BE2C (cell line): ENCODE measurements around the gene HIVEP3.

Experiments used
- DNase-seq: peaks from one replicate; pipeline ENCODE4 v3.0.0-alpha.2; 2020
- H3K27me3 ChIP-seq: fragments of 250-450 bp; sonication (Bioruptor Pico); 2 replicates; pipeline ENCODE4 v1.5.1; 2020; ENCODE audit warnings: mild to moderate bottlenecking
- H3K36me3 ChIP-seq: fragments of 250-450 bp; sonication (Bioruptor Pico); 2 replicates; pipeline ENCODE4 v1.5.1; 2020; ENCODE audit warnings: mild to moderate bottlenecking
- H3K4me1 ChIP-seq: fragments of 250-450 bp; sonication (Bioruptor Pico); 2 replicates; pipeline ENCODE4 v1.5.1; 2020
- H3K4me3 ChIP-seq: 2 replicates; pipeline ENCODE4 v1.5.1; 2011; ENCODE audit warnings: low read depth, low read length
- H3K9me3 ChIP-seq: fragments of 250-450 bp; sonication (Bioruptor Pico); 2 replicates; pipeline ENCODE4 v1.5.1; 2020
- TF ChIP-seq, protein P1 (sequence below): IDR thresholded peaks from 2 replicates; pipeline ENCODE4 v1.5.1; 2012; ENCODE audit warnings: mild to moderate bottlenecking, low read depth, low read length

HIVEP3 gene

DNA sequence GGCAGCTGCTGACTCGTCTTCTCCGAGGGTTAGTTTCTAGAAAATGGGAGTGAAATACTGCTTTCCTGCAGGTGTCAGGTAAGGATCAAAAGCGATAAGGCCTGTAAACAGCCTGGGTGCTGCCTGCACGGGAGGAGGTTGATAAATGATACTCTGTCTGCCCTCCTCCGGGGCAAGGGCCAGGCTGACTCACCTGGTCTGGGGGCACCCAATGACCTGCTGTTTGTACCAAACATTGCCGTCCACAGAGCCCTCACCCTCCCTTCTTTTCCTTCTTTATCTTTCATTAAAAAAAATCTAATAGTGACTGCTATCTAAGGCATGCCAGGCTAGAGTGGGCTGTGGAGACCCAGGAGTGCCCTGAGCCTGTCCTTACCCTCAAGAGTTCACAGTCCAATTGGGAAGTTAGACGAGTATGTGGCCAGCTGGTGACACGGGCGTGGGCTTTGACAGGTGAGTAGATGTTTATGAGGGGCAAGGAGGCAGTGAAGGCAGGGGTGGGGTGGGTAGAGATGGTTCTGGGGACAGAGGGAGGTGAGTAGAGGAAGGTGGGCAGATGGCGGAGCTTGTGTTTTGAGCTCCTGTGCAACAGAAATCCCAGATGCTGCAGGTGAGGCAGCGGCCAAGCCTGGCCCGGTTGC lies 450.5 kb downstream of the HIVEP3 start:
- DNase-seq = no peak
- H3K27me3 ChIP-seq = no peaks in the 10 kb centered on the region
- TF ChIP-seq, protein P1, sequence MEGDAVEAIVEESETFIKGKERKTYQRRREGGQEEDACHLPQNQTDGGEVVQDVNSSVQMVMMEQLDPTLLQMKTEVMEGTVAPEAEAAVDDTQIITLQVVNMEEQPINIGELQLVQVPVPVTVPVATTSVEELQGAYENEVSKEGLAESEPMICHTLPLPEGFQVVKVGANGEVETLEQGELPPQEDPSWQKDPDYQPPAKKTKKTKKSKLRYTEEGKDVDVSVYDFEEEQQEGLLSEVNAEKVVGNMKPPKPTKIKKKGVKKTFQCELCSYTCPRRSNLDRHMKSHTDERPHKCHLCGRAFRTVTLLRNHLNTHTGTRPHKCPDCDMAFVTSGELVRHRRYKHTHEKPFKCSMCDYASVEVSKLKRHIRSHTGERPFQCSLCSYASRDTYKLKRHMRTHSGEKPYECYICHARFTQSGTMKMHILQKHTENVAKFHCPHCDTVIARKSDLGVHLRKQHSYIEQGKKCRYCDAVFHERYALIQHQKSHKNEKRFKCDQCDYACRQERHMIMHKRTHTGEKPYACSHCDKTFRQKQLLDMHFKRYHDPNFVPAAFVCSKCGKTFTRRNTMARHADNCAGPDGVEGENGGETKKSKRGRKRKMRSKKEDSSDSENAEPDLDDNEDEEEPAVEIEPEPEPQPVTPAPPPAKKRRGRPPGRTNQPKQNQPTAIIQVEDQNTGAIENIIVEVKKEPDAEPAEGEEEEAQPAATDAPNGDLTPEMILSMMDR = no peak
- no peak overlapping the region for H3K4me3 ChIP-seq
- H3K36me3 ChIP-seq = no peaks in the 10 kb centered on the region
- H3K4me1 ChIP-seq = no peaks in the 10 kb centered on the region
- H3K9me3 ChIP-seq = no peaks in the 10 kb centered on the region

DNA sequence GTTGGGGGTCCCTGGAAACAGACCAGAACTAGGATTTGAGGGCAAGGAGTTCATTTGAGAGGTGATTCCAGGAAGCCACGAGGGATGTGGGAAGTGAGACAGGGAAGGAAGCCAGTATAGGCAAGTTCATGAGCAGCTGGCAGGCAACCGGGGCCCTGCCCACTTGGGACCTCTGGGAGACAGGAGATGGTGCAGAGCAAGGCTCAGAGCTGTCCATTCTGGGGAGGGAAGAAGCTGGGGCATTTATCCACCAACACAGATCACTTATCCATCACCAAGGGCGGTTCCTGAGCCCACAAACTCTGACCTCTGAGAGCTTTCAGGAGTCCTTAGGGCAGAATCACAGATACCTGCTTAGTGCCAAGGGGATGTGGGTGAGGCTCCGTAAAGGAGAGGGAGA lies 451.0 kb downstream of the HIVEP3 start:
- Histone ChIP-seq H3K4me1 (no peaks in the 10 kb centered on the region), H3K27me3 (no peaks in the 10 kb centered on the region), H3K9me3 (no peaks in the 10 kb centered on the region), H3K36me3 (no peaks in the 10 kb centered on the region), H3K4me3 (no peak overlapping the region)
- TF ChIP-seq, protein P1 = no peak
- no peak for DNase-seq

DNA sequence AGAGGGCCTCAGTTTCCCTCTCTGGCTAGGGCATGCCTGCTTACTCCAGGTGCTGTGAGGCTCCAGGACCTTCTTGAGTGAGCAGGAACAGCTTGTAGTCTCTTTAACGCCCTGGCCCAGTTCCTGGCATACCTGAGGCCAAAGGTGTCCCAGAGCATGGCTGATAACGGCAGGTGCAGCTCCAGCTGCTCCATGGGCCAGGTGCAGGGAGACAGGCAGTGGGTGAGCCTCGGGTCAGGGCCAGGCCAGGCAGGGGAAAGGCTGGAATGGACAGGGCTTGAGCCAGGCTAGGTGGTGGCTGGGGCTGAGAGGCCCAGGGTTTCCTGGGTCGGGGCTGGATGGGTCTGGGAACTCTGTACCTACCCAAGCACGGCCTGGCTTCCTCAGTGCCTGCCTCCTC lies 452.6 kb downstream of the HIVEP3 start:
- Histone ChIP-seq H3K27me3 (no peaks in the 10 kb centered on the region), H3K4me3 (no peak overlapping the region), H3K36me3 (no peaks in the 10 kb centered on the region), H3K9me3 (no peaks in the 10 kb centered on the region), H3K4me1 (no peaks in the 10 kb centered on the region)
- DNase-seq = no peak
- TF ChIP-seq, protein P1 = no peak

DNA sequence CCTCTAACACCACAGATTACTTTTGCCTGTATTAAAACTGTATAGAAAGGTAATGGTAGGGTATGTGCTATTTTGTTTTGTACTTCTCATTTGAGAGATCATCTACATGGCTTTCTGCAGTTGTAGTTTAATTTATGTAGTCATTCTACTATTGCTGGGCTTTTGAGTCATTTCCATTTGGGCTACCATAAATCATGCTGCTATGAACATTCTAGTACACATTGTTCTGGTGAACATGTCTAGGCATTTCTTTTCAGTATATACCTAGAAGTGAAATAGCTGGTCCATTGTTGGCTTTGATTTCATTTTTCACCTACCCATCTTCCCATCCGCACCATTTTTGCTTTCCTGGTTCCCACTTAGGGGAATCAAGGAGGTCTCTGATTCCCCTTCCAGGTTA lies 453.0 kb downstream of the HIVEP3 start:
- TF ChIP-seq, protein P1 = no peak
- H3K9me3 ChIP-seq = no peaks in the 10 kb centered on the region
- no peaks in the 10 kb centered on the region for H3K4me1 ChIP-seq
- DNase-seq = no peak
- H3K27me3 ChIP-seq = no peaks in the 10 kb centered on the region
- H3K36me3 ChIP-seq = no peaks in the 10 kb centered on the region
- H3K4me3 ChIP-seq = no peak overlapping the region

DNA sequence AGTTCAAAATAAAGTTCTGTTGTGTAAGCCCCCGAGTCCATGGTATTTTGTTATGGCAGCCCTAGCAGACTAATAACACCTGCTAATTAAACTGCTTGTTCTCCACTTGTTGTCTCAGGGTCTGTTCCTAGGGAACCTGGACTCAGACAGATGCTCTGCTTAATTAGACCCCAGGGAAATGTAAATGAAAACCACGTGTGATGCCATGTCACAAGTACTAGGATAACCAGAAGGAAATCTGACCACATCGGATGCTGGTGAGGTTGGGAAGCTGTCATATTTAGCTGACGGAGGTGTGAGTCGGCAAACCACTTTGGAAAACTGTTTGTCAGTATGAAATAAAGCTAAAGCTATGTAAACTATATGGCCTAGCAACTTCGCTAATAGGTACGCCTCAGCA lies 453.8 kb downstream of the HIVEP3 start:
- no peaks in the 10 kb centered on the region for H3K9me3 ChIP-seq
- DNase-seq = no peak
- H3K27me3 ChIP-seq = no peaks in the 10 kb centered on the region
- TF ChIP-seq, protein P1 = no peak
- H3K4me3 ChIP-seq = no peak overlapping the region
- H3K36me3 ChIP-seq = no peaks in the 10 kb centered on the region
- H3K4me1 ChIP-seq = no peaks in the 10 kb centered on the region

DNA sequence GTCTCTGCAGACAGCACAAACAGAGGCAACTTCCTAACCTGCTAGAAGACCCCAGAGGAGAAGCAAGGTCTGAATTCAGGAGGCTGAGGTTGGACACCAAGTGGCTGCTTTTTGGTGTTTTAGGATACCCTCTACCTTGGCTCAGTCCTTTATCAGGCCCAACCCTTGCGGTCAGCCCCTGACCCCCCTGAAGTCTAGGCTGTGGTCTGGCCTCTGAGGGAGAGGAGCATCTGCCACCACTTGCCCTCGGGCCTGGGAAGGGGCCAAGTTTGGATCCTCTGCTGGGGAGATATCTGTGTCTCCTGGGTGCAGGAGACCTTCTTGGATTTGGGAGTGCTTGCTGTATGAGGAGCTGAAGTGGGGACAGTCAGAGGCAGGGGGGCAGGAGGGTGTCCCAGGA lies 455.2 kb downstream of the HIVEP3 start:
- TF ChIP-seq, protein P1 = no peak
- no peaks in the 10 kb centered on the region for H3K27me3 ChIP-seq
- no peaks in the 10 kb centered on the region for H3K9me3 ChIP-seq
- no peak overlapping the region for H3K4me3 ChIP-seq
- no peak for DNase-seq
- H3K36me3 ChIP-seq = no peaks in the 10 kb centered on the region
- H3K4me1 ChIP-seq = no peaks in the 10 kb centered on the region
